C1 segment of cervical spinal cord (tissue), 14 donors: ENCODE data around the gene FAM229A.

ENCODE experiments used
- DNase-seq, 14 donors: peaks; one replicate each; lab custom pipeline; 2025; lab: John Stamatoyannopoulos, UW

FAM229A gene

DNA sequence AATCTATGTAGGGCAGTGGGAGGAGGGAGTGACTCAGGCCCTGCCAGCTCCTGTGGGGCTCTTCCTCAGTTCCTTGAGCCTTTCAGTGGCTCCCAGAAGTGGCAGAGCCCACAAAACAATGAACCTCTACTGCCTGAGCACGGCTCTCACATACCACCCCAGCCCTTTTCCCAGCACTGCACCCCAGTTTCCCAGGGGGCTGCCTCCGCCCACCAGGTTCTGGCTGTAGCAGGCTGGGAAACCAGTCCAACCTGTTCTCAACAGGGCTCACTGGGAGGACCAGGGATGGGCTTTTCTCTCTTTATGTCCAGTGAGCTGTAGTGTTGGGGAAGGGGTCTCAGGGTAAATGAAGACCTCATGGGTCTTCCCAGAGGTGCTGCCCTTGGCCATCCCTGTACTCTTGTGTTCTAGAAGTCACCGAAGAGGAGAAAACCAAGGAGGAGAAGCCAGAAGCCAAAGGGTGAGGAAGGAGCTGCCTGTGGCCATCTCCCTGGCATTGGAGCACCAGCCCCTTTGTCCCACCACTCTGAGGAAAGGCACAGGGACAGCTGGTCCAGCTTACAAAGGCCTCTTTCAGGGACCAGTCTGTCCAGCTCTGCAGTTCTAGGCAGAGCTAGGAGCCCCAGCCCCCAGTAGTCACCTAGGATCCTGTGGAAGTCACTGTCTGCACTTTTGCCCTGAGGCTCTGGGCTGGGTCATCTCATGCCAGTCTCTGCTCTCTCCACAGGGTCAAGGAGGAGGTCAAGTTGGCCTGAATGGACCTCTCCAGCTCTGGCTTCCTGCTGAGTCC is 29.8 kb downstream of the FAM229A start:
- DNase-seq: peak in 9 of 14 donors; percentile 12 to 61 (median 39)

DNA sequence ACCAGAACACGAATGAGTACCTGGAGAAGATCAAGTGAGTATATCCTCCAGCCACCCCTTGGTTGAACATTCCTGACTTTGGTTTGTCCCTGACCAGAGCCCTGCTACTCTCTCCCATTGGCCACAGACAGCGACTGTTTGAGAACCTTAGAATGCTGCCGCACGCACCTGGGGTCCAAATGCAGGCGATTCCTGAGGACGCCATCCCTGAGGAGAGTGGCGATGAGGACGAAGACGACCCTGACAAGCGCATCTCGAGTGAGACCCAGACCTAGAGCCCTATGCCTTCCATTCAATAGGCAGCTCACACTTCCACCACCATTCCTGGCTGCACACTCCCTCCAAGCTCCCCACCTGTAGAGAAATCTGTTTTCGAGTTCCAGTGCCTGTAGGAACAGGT is 30.7 kb downstream of the FAM229A start:
- DNase-seq: no peak

DNA sequence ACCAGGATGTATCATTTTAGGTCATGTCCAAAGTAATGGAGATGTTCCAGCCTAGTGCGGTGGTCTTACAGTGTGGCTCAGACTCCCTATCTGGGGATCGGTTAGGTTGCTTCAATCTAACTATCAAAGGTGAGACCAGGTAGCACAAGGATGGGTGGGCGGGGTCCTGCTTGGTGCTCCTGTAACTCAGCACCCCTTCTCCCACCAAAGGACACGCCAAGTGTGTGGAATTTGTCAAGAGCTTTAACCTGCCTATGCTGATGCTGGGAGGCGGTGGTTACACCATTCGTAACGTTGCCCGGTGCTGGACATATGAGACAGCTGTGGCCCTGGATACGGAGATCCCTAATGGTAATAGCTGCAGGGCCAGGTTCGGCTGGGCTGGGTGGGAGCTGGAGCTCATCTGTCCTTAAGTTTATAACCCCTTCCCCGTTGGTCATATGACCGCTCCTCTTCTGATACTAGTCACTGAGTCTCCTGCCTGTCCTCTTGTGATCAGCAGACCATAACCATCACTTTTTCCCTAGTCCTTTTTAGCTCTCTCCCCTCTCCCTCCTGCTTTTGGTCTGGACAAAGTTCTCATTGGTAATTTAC is 31.6 kb downstream of the FAM229A start:
- DNase-seq: no peak

DNA sequence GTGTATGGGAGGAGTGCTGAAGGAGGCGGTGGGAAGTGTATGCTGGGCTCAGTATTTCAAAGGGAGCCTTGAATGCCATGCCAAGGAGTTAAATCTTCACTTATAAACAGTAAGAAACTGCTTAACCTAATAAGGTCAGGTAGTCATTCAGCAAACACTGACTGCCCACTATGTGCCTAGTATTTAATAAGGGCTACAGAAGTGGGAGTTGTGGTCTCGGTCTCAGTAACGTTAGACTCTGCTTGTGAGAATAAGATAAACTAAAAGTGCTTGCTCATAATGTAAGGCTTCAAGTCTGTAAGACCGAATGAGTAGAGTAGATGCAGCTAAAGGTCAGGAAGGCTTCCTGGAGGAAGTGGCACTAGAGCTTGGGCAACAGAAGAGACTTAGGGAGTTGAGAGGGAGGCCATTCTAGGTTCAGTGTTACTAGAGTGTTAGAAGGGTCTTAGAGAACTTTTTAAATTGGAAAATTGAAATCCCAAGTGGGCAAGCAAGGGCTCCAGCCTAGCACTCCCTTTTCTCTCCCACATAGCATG is 32.3 kb downstream of the FAM229A start:
- DNase-seq: no peak

DNA sequence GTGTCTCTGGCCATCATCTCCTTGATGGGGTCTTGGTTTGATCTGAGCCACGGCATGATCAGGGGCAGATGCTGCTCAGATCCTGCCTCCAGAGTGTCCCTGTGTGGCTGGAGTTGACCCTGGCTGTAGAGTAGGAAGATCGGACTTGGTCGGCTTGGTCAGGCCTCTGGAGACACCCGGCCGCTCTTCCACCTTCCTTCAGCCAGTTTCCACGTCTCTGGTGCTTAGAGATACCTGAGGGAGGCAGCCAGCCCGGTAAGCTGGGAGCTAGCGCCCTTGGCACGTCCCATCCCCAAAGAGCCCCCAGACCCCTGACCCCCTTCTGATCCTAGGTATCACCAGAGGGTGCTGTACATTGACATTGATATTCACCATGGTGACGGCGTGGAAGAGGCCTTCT is 35.1 kb downstream of the FAM229A start:
- no peak for DNase-seq

DNA sequence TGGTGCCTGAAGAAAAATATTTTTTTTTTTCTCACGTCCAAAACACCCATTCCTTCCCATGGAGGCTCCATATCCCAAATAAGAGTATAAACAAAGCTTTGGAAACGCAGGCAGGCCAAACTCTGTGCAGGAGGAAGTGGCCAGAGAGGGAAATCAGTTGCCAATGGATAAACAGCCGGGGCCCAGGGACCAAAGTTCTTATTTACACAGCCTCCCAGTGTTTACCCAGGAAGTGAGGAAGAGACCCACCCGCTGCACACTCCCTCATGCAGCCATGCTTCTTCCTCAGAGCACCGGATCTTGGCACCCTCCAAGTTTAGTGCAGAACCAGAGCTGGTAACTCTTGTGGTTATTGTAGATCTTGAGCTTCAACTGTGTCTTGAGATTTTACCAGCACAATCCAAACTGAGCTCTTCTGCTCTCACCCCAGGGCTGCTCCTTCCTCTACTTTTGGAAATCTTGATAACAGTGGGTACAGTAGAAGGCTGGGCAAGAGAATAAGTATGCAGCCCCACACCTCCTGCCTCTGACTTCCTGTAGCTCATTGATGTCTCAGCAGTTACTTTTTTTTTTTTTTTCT is 40.5 kb downstream of the FAM229A start:
- DNase-seq: no peak

DNA sequence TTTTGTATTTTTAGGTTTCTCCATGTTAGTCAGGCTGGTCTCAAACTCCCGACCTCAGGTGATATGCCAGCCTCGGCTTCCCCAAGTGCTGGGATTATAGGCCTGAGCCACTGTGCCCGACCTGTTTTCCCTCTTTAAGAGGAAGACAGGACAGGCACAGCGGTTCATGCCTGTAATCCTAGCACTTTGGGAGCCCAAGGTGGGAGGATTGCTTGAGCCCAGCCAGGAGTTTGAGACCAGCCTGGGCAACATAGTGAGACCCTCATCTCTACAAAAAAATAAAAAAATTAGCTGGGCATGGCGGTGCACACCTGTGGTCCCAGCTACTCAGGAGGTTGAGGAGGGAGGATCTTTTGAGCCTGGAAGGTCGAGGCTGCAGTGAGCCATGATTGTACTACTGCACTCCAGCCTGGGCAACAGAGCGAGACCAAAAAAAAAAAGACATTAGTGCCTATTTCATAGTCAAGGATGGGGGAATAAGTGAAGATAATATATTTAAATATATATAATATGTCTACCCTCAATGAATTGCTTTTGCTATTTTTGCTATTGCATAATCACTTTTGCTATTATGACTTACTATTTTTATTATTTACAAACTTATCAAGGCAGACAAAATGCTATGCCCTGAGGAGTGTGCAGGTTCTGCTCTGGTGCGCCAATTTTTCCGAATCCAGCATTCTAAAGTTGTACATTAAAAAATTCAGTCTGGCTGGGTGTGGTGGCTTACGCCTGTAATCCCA is 44.0 kb downstream of the FAM229A start:
- no peak for DNase-seq

DNA sequence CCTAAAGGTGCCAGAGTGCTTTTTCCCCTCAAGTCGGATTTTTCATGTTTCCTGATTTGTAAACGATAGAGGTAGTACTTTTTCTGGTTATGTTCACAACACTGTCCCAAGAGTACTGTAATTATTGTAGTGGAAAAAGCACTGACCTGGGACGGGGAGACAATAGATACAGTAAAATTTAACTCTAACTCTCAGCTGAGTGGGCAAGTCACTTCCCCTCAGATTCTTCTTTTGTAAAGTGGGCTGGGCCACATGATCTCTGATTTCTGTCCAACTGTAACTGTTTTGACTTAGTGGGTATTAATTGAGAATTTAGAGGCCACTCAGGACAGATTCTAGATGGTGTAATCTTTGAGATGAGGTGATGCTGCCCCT is 45.4 kb downstream of the FAM229A start:
- no peak for DNase-seq

DNA sequence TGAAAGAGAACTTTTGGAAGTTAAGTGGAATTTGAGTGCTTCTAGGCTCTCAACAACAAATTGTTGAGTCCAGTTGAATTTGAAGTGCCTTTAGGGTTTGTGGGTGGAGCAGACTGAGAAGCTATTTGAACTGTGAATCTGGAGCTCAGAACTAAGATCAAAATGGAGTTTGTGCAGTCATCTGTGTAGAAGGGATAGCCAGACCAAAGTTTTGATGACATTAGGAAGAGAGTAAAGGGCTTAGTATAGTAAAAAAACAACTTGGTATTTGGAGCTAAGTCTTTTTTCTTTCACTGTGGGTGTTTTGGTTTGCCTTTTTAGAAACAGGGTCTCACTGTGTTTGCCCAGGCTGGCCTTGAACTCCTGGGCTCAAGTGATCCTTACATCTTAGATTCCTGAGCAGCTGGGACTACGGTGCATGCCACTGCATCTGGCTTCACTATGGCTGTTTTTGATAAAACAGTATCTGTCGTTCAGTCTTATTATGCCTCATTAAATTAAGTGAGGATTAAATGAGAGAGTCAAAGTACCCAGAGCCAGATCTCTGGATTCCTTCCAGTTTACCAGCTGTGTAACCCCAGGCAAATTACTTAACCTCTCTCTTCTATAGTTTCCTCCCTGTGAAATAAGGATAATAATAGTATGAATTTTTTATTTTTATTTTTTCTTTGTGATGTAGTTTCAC is 50.4 kb downstream of the FAM229A start:
- no peak for DNase-seq
